Neural progenitor cell (in vitro differentiated cells): ENCODE measurements around the gene GPR158. TPM values are rescaled to one million over a fixed set of nuclear protein-coding genes. Genes with fewer than 3 reads are reported as not detected.

Experiments used
- DNase-seq: peaks from one replicate; pipeline ENCODE4 v3.0.0-alpha.2; 2016; ENCODE audit warnings: low spot score
- H2AFZ ChIP-seq: fragments of 200-600 bp; sonication (generic); replicated peaks from 2 replicates; pipeline ENCODE4 v1.6.1; 2016; ENCODE audit warnings: antibody characterized with exemption
- H3F3A ChIP-seq: fragments of 200-600 bp; sonication (generic); 2 replicates; pipeline ENCODE4 v1.6.1; 2016; ENCODE audit warnings: antibody characterized with exemption, low read depth
- H3K27ac ChIP-seq: fragments of 200-600 bp; sonication (generic); 2 replicates; pipeline ENCODE4 v1.5.1; 2016; ENCODE audit warnings: mild to moderate bottlenecking
- H3K27me3 ChIP-seq: fragments of 200-600 bp; sonication (generic); 2 replicates; pipeline ENCODE4 v1.6.1; 2016; ENCODE audit warnings: mild to moderate bottlenecking, moderate library complexity
- H3K36me3 ChIP-seq: fragments of 200-600 bp; sonication (generic); 2 replicates; pipeline ENCODE4 v1.5.1; 2016
- H3K4me1 ChIP-seq: fragments of 200-600 bp; sonication (generic); 2 replicates; pipeline ENCODE4 v1.6.1; 2016; ENCODE audit warnings: mixed run types
- H3K4me2 ChIP-seq: fragments of 200-600 bp; sonication (generic); 2 replicates; pipeline ENCODE4 v1.6.1; 2016
- H3K4me3 ChIP-seq: fragments of 200-600 bp; sonication (generic); 2 replicates; pipeline ENCODE4 v1.5.1; 2016
- H3K79me2 ChIP-seq: fragments of 200-600 bp; sonication (generic); 2 replicates; pipeline ENCODE4 v1.6.1; 2016; ENCODE audit warnings: low read depth
- H3K9ac ChIP-seq: fragments of 200-600 bp; sonication (generic); 2 replicates; pipeline ENCODE4 v1.6.1; 2016
- H3K9me3 ChIP-seq: fragments of 200-600 bp; sonication (generic); 2 replicates; pipeline ENCODE4 v1.5.1; 2016; ENCODE audit warnings: low read depth
- H4K20me1 ChIP-seq: fragments of 200-600 bp; sonication (generic); 2 replicates; pipeline ENCODE4 v1.6.1; 2016; ENCODE audit warnings: low read depth
- H3K27ac Mint-ChIP-seq: 3 replicates; pipeline ENCODE4 v1.8.0; 2021; ENCODE audit warnings: mixed read lengths
- H3K27me3 Mint-ChIP-seq: 2 replicates; pipeline ENCODE4 v1.8.0; 2022; ENCODE audit warnings: low read depth, mild to moderate bottlenecking, inconsistent platforms, moderate library complexity, mixed read lengths; ENCODE audit not compliant: insufficient read depth
- H3K36me3 Mint-ChIP-seq: 3 replicates; pipeline ENCODE4 v1.8.0; 2021; ENCODE audit warnings: mixed read lengths
- H3K4me1 Mint-ChIP-seq: 3 replicates; pipeline ENCODE4 v1.8.0; 2021; ENCODE audit warnings: mixed read lengths
- H3K4me3 Mint-ChIP-seq: 3 replicates; pipeline ENCODE4 v1.8.0; 2021; ENCODE audit warnings: mild to moderate bottlenecking, moderate library complexity, mixed read lengths
- H3K9me3 Mint-ChIP-seq: 3 replicates; pipeline ENCODE4 v1.8.0; 2020; ENCODE audit warnings: mixed read lengths
- CTCF ChIP-seq: fragments of 200-600 bp; sonication (generic); IDR thresholded peaks from 2 replicates; pipeline ENCODE4 v1.5.1; 2017; ENCODE audit warnings: antibody characterized with exemption, mild to moderate bottlenecking
- EZH2 ChIP-seq: fragments of 200-600 bp; sonication (generic); IDR thresholded peaks from 2 replicates; pipeline ENCODE4 v1.6.1; 2017; ENCODE audit warnings: antibody characterized with exemption, mild to moderate bottlenecking, moderate library complexity
- EZH2phosphoT487 ChIP-seq: fragments of 200-600 bp; sonication (generic); IDR thresholded peaks from 2 replicates; pipeline ENCODE4 v1.6.1; 2017; ENCODE audit warnings: antibody characterized with exemption
- total RNA-seq: library from RNA; depleted of rRNA; stranded (reverse); fragments of >200 nt; gene quantifications from 2 replicates; pipeline ENCODE4 v1.2.3, GENCODE V29; 2015; ENCODE audit warnings: low replicate concordance

GPR158 gene
- total RNA-seq, 1 donor from 2014 or later, result 0.39 TPM

GRCh38 chr10:25388188-25388861 is 213.5 kb downstream of the GPR158 start:
- Mint-ChIP-seq H3K27ac (no peak overlapping the region), H3K36me3 (peaks cover 2% of the 10 kb centered on the region), H3K4me3 (no peak overlapping the region), H3K27me3 (no peaks in the 10 kb centered on the region), H3K4me1 (peaks cover 2% of the 10 kb centered on the region), H3K9me3 (peaks cover 36% of the 10 kb centered on the region)
- Histone ChIP-seq H3K4me1 (no peaks in the 10 kb centered on the region), H3K27ac (no peak overlapping the region), H3K4me3 (no peak overlapping the region), H3K9me3 (no peaks in the 10 kb centered on the region), H3K36me3 (no peaks in the 10 kb centered on the region), H3F3A (no peaks in the 10 kb centered on the region), H4K20me1 (no peaks in the 10 kb centered on the region), H3K79me2 (no peaks in the 10 kb centered on the region), H3K27me3 (no peaks in the 10 kb centered on the region), H3K4me2 (no peak overlapping the region), H2AFZ (no peak overlapping the region), H3K9ac (no peak overlapping the region)
- no peak for DNase-seq
- no peak for TF ChIP-seq EZH2

GRCh38 chr10:25388862-25389206 is 214.0 kb downstream of the GPR158 start:
- H3K36me3 ChIP-seq, result no peaks in the 10 kb centered on the region
- H3K4me1 ChIP-seq, result no peaks in the 10 kb centered on the region
- H3K9me3 ChIP-seq, result no peaks in the 10 kb centered on the region
- H3K79me2 ChIP-seq, result no peaks in the 10 kb centered on the region
- no peaks in the 10 kb centered on the region for H4K20me1 ChIP-seq
- no peak overlapping the region for H3K27ac ChIP-seq
- H2AFZ ChIP-seq, result no peak overlapping the region
- H3K9ac ChIP-seq, result no peak overlapping the region
- Mint-ChIP-seq H3K9me3 (peaks cover 36% of the 10 kb centered on the region), H3K27ac (no peak overlapping the region), H3K4me3 (no peak overlapping the region), H3K27me3 (no peaks in the 10 kb centered on the region), H3K36me3 (peaks cover 2% of the 10 kb centered on the region), H3K4me1 (no peaks in the 10 kb centered on the region)
- no peak for DNase-seq
- H3F3A ChIP-seq, result no peaks in the 10 kb centered on the region
- H3K27me3 ChIP-seq, result no peaks in the 10 kb centered on the region
- no peak for TF ChIP-seq CTCF
- no peak for TF ChIP-seq EZH2
- no peak for TF ChIP-seq EZH2phosphoT487
- no peak overlapping the region for H3K4me3 ChIP-seq
- no peak overlapping the region for H3K4me2 ChIP-seq

GRCh38 chr10:25390733-25391132 is 215.9 kb downstream of the GPR158 start:
- H3K27me3 ChIP-seq, result no peaks in the 10 kb centered on the region
- H3K36me3 ChIP-seq, result no peaks in the 10 kb centered on the region
- H3K4me1 ChIP-seq, result no peaks in the 10 kb centered on the region
- H3K4me3 ChIP-seq, result no peak overlapping the region
- no peaks in the 10 kb centered on the region for H3K79me2 ChIP-seq
- H3K27ac ChIP-seq, result no peak overlapping the region
- Mint-ChIP-seq H3K4me3 (no peak overlapping the region), H3K9me3 (peaks cover 34% of the 10 kb centered on the region), H3K27me3 (no peaks in the 10 kb centered on the region), H3K36me3 (peaks cover 2% of the 10 kb centered on the region), H3K27ac (no peak overlapping the region), H3K4me1 (no peaks in the 10 kb centered on the region)
- no peaks in the 10 kb centered on the region for H4K20me1 ChIP-seq
- no peaks in the 10 kb centered on the region for H3K9me3 ChIP-seq
- no peak overlapping the region for H3K4me2 ChIP-seq
- no peak overlapping the region for H2AFZ ChIP-seq
- H3K9ac ChIP-seq, result no peak overlapping the region
- H3F3A ChIP-seq, result no peaks in the 10 kb centered on the region
- TF ChIP-seq EZH2phosphoT487 (no peak), CTCF (no peak), EZH2 (no peak)
- no peak for DNase-seq

- Mint-ChIP-seq H3K4me3 (no peak overlapping the region), H3K36me3 (peaks cover 2% of the 10 kb centered on the region), H3K4me1 (no peaks in the 10 kb centered on the region), H3K9me3 (peaks cover 24% of the 10 kb centered on the region), H3K27ac (no peak overlapping the region), H3K27me3 (no peaks in the 10 kb centered on the region)
- TF ChIP-seq EZH2 (no peak), CTCF (no peak), EZH2phosphoT487 (no peak)
- DNase-seq, result no peak
- Histone ChIP-seq H2AFZ (no peak overlapping the region), H4K20me1 (no peaks in the 10 kb centered on the region), H3K79me2 (no peaks in the 10 kb centered on the region), H3K9me3 (no peaks in the 10 kb centered on the region), H3K27me3 (no peaks in the 10 kb centered on the region), H3K9ac (no peak overlapping the region), H3K36me3 (no peaks in the 10 kb centered on the region), H3K4me3 (no peak overlapping the region), H3K4me1 (no peaks in the 10 kb centered on the region), H3K4me2 (no peak overlapping the region), H3F3A (no peaks in the 10 kb centered on the region), H3K27ac (no peak overlapping the region)
Observed at GRCh38 chr10:25392132-25392531, 217.3 kb downstream of the GPR158 start.
